Stimulated activated CD8-positive, alpha-beta memory T cell treated with anti-CD3 and anti-CD28 coated beads, Interleukin-12 subunit alpha, Interleukin-12 subunit beta, amount 100 ng/mL, for 4 hours (primary cell): Measurements from ENCODE around the gene TMEM120B.
"Not testable (repeated sequence)": the region's sequence is repeated elsewhere in the genome, so short reads cannot be mapped to it uniquely, and the experiment has no call there.

Source experiments
- DNase-seq: peaks from one replicate; pipeline ENCODE4 v3.0.0-alpha.2; 2020; ENCODE audit warnings: low read depth

Gene TMEM120B

GRCh38 chr12:121709064-121709424, 3.5 kb upstream of the TMEM120B start:
- DNase-seq: not testable (repeated sequence)

- DNase-seq: no peak
Measured at GRCh38 chr12:121709478-121709961, 3.0 kb upstream of the TMEM120B start.

GRCh38 chr12:121711361-121712189, 977 bp upstream of the TMEM120B start:
- DNase-seq: no peak

- DNase-seq: peak; percentile 10
Measured at GRCh38 chr12:121712190-121712460, 427 bp upstream of the TMEM120B start.

GRCh38 chr12:121713257-121713777, 765 bp downstream of the TMEM120B start:
- DNase-seq: no peak

- DNase-seq: no peak
Measured at GRCh38 chr12:121713793-121714192, 1.2 kb downstream of the TMEM120B start.

- not testable (repeated sequence) for DNase-seq
Measured at GRCh38 chr12:121715055-121715454, 2.5 kb downstream of the TMEM120B start.

- no peak for DNase-seq
Measured at GRCh38 chr12:121715862-121716435, 3.4 kb downstream of the TMEM120B start.

- DNase-seq: no peak
Measured at GRCh38 chr12:121717041-121717699, 4.6 kb downstream of the TMEM120B start.

- DNase-seq: no peak
Measured at GRCh38 chr12:121718653-121719239, 6.2 kb downstream of the TMEM120B start.

GRCh38 chr12:121719926-121720414, 7.4 kb downstream of the TMEM120B start:
- DNase-seq: no peak

GRCh38 chr12:121720762-121721161, 8.2 kb downstream of the TMEM120B start:
- no peak for DNase-seq

- no peak for DNase-seq
Measured at GRCh38 chr12:121722511-121722910, 10.0 kb downstream of the TMEM120B start.

GRCh38 chr12:121723200-121723599, 10.6 kb downstream of the TMEM120B start:
- no peak for DNase-seq

GRCh38 chr12:121724925-121725324, 12.4 kb downstream of the TMEM120B start:
- no peak for DNase-seq

- DNase-seq: no peak
Measured at GRCh38 chr12:121725423-121725822, 12.9 kb downstream of the TMEM120B start.

GRCh38 chr12:121729021-121729420, 16.5 kb downstream of the TMEM120B start:
- no peak for DNase-seq

GRCh38 chr12:121731473-121731872, 18.9 kb downstream of the TMEM120B start:
- no peak for DNase-seq

GRCh38 chr12:121733849-121734248, 21.3 kb downstream of the TMEM120B start:
- no peak for DNase-seq

GRCh38 chr12:121738340-121738858, 25.8 kb downstream of the TMEM120B start:
- DNase-seq: no peak

GRCh38 chr12:121740847-121741246, 28.3 kb downstream of the TMEM120B start:
- no peak for DNase-seq

- no peak for DNase-seq
Measured at GRCh38 chr12:121741743-121742142, 29.2 kb downstream of the TMEM120B start.
